HG03108 (cell line): ENCODE data around the gene NRP1.

Experiments
- ATAC-seq: cut with Tn5 transposase; IDR thresholded peaks from one replicate; pipeline ENCODE4 v1.9.1; 2021; ENCODE audit warnings: moderate library complexity; ENCODE audit not compliant: unreplicated experiment

The NRP1 gene

DNA sequence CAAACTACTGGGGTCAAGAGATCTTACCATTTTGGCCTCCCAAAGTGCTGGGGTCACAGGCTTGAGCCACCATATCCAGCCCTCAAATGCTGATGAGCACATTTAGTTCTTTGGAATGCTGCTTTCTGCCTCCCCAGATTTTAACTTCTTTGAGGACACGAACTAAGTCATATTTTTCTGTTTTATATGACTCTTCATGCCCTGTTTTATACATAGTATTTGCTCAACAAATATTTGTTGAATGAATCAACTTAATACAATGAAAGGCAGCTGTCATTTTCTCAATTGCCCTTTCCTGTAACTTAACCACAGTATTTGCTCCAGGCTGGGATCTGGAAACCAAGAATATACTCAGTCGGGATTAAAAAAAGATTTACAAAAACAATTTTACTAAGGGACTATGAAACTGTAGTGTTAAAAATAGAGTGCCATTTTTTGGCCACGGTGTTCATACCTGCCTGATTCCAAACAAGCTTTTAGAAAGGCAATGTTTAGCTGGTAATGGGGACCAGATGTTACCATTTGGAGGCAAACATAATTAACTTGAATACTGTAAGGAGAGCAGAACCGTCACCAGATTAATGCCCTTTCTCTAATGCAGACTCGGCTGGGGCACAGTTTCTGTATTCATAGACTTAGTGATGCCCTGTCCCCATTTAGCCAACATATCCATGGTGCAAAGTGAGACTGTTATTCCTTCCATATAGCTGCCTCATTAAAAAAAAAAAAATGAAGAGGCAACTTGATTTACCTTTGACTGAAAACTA lies 117.6 kb downstream of the NRP1 start:
- no peak for ATAC-seq

DNA sequence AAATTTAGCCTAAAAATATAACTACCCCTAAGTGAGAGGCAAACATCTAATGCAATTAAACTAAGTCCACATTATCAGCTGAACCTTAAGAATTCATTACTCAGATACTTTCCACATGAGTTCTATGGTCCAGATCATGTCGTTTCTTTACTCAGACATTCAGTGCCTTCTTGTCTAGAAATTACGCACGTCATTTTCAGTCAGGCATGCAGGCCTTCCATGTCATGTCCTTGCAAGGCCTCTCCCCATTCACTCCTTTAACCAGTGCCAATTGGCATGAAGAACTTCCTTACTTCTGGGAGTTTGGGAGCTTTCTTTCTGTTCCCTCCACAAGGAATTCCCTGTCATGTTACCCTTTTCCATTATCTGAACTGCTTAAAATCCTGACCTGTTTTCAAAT lies 118.8 kb downstream of the NRP1 start:
- ATAC-seq, result no peak

DNA sequence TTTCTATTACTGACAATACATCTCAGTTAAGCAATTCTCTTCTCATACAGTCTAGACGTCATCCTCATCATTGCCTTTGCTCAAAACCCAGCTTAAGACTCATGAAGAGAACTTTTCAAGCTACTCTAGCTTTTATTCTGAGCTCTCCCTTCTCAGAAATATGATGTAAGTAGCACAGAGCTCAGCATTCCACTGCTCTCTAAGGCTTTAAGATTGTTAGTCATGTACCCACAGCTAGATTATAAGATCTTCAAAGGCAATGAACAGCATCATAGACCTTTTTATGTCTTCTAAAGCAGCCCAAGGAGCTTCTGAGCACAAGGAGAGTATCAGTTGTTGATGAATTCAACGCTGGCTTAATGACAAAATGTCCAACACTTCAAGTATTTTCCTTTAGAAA lies 119.3 kb downstream of the NRP1 start:
- ATAC-seq, result no peak

DNA sequence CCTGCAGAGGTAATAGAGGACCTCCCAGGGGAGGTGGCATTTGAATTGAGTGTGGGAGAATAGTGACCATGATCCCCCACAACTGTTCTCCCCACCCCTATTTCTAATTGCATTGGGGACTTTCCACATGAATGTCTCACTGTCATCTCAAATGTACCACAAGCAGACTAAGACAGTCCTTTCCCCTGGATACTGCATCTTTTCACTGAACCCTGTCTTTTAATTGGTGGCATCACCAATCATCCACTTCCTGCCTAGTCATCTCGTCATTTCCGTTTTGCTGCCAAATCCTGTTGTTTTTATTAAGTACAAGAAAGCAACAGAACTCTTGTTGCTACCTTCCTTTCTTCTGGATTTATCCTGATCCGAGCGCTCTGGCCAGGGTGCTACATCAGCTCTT lies 120.3 kb downstream of the NRP1 start:
- no peak for ATAC-seq

DNA sequence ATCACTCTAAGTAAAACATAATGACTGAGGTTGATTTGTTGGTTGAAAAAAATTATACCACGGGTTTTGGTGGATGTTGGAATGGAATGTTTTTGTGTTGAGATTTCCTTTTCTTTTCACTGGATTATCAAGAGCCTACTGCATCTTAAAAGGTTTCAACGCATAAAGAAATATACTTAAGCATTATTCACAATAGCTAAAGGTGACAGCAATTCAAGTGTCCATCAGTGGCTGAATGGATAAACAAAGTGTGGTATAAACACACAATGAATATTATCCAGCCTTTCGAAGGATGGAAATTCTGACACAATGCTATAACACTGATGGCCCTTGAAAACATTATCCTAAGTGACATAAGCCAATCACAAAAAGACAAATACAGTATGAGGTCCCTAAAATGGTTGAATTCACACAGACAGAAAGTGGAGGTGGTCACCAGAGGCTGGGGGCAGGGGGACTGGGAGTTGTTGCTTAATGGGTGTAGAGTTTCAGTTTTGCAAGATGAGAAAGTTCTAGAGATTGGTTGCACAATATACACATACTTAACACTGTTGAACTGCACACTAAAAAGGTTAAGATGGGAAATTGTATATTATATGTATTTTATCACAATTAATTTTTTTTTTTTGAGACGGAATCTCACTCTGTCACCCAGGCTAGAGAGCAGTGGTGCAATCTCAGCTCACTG lies 122.3 kb downstream of the NRP1 start:
- no peak for ATAC-seq

DNA sequence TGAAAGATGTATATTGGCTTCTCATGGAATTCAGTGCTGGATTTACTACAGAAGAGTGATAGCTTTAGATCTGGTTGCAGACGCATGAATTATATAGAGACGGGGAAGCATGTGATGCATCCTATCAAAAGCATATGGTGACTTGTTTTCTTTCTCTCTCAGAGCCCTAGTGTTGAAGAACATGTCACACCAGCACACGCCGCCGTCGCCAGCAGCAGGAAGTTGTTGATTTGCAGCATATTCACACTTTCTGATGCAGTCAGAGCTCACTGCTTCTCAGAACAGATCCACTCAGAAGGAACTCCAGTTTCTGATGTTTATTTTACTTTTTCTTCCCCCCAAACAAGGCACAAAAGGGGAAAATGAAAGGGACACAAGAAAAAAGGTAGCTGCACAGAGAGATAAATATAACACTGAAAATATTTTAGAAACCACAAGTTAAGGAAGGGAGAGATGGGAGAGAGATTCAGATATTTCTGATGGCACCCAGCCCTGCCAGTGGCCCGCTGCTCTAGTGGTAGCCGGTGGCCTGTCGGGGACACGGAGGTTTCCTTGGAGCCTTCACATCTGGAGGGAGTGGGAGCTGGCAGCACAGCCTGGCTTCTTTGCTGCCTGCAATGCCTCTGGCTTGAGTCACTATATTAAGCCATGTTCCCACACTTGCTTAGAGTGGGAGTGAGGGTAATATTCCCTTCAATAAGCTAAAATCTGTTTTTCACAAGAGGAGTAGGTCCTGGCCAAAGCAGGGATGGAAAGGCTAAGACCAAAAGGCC lies 123.2 kb downstream of the NRP1 start:
- ATAC-seq, result no peak

DNA sequence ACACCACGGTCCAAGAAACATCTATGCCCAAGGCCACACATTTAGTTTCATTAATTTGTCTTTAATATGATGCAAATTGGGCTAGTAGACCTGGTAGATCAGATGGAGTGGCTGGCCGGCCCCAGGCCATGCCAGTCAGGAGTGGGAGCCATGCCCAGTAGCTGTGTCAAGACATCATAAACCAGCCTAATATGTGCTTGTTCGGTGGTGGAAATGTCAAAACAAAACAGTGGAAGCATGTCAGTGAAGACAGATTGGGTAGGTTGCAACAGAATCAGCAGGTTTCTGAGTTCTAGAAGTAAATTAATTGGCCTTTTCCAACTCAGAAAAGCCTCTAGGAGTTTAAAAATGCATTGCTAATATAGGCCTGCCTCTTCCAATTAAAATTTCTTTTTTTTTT lies 124.7 kb downstream of the NRP1 start:
- no peak for ATAC-seq

DNA sequence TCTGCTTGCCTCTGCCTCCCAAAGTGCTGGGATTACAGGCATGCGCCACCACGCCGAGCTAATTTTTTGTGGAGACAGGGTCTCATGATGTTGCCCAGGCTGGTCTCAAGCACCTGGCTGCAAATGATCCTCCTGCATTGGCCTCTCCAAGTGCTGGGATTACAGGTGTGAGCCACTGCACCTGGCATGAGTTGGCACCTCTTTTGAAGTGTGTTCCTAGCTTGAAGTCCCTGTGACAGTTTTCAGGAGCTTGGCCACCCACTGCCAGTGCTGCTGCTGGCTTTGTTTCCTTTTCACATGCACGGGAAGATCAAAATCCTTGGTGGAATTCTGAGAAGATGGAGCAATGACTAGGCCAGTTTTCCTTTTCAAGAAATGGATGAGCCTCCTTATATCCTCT lies 126.3 kb downstream of the NRP1 start:
- no peak for ATAC-seq

DNA sequence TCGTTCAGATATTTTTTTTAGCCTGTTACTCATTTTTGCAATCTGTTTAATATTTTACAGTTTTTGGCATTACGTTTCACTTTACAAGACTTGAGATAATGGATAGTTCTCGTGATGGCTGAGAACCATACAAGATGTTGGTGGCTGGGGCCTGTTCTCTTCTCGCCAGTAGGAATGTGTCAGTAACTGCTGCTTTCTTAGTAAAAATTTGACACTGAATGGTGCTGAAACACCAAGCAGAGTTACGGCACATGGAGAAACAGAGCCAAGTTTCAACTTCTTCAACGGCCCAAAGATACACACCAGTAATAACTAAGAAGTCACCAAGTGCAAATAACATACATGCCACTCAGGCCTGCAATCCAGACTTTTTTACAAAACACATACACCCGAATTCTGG lies 130.4 kb downstream of the NRP1 start:
- no peak for ATAC-seq

DNA sequence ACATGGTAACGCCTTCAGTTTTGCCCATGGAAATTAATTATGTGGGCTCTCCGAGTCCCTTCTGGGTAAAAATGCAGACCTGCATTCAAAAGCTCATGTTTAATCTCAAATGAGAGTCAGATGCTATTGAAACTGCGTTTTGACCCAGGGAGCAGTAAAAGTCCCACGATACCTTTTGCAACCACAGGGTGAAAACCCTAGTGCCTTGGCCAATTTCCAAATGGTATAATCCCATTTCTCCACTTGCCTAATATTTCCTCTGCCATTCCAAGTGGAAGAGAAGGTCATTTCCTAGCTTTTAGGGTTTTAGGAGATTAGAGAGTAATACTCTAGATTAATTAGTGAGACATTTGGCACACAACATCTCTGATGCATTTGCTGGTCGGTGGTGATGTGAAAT lies 132.5 kb downstream of the NRP1 start:
- no peak for ATAC-seq

DNA sequence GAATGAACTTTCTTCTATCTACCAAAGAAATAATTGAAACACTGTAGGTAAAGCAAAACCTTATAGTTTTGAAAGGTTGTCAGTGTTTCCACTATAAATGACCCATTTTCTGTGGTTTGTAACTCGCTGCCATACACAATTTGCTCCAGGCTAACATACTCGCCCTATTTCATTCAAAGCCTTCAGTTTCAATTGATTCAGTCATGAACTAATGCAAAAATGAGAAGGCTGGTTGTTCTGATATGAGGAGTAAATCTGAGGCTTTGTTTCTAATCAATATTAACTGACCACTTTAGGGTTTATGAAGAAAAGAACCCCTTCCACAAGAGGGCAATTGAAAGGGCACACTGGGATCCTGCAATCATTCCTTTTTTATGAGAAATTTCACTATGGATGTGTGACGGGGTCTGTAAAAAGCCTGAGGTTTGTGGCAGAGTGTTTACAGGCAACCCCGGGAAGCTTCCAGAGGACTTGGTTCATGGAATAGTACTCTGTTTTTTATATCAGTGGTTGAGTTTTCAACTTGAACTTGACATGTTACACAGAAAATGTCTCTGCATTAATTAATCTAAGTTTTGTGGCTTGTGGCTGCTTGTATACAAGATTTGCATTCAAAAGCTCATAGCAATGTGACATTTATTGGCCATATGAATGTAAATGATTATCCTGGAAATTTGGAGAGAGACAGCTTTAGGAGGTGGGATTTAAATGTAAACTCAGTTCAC lies 133.2 kb downstream of the NRP1 start:
- no peak for ATAC-seq

DNA sequence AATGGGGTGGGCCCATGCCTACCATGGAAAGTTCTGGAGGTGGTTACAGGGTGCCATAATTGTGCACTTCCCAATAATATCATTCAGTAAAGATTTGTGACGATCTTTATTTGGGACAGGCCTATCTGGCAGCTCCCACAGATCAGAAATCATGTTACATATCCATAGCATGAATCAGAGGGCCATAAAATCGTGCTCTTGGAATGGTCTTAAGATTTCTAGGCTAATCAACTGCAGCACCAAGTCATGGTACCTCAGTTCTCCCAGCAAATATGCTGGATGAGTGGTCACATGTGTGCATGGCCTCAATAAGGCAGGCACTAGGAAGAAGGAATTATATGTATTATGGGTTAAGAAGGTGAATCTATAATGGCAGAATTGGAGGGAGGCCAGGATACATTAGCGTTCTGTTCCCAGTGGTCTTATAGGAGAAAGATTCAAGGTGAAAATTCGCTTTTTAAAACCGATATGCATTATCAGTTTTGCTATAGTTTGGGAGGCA lies 134.7 kb downstream of the NRP1 start:
- ATAC-seq, result no peak

DNA sequence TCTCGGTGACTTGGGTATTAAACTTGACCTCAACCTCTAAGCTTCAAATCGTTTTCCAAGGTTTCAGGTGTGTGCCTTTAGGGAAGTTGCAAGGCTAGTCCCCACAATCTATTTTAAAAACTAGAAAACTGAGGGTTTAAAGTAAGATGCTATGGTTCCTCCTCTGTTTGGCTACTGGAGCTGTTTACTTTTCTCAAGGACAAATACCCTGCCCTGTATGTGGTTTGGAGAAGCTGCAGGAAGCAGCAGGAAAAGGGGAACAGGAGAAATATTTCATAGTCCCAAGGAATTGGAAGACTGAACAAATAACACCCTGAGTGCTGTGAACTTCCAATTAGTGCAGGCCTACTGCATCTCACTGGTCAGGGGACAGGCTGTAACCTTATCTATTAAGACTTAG lies 135.9 kb downstream of the NRP1 start:
- no peak for ATAC-seq

DNA sequence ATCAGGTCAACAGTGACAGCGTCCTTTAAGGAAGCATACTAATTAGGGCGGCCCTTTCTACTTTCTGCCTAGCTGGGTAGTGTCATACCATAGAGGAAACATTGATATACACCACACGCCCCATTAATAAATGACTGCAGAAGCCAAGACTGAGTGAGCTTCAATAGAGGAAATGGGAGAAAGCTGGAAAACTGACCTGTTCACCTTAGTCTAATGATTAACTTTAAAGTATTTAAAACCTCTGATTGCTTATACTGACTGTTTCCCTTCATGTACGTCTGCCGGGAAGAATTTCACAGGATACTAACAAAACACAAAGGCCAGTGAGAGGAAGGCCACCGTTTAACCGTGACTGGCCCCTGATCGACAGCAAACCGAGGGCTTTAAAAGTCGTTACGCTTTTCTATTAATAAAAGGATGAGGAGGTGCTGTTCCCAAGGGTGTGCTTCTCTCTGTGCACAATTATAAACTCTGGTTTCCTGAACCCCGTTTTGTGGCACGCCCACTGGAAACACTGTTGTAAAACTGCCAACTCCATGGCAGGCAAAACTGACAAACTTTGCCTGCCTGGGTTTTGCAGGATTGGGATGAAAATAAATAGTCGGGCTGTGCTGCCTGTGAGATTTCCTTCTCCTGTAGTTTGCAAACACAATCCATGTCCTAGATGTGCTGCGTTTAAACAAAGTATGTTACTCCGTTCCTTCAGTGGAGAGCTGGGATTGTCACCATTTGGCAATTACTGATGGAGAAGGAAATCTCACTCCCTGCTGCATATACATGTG lies 137.6 kb downstream of the NRP1 start:
- no peak for ATAC-seq

DNA sequence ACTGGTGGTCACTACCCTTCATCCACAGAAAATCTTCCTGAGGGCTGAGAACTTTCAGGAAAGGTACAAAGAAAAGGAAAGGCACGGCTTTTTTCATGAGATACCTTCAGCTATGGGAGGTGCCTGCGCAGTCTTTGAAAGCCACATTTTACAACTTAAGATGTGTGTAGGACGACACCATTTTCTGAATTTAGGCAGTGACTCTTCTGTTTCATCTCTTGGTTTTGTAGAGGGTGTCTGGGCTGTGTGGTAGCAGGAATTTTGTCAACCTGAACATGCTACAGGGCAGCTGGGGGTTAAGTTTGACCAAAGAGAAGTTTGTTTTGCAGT lies 138.1 kb downstream of the NRP1 start:
- no peak for ATAC-seq

DNA sequence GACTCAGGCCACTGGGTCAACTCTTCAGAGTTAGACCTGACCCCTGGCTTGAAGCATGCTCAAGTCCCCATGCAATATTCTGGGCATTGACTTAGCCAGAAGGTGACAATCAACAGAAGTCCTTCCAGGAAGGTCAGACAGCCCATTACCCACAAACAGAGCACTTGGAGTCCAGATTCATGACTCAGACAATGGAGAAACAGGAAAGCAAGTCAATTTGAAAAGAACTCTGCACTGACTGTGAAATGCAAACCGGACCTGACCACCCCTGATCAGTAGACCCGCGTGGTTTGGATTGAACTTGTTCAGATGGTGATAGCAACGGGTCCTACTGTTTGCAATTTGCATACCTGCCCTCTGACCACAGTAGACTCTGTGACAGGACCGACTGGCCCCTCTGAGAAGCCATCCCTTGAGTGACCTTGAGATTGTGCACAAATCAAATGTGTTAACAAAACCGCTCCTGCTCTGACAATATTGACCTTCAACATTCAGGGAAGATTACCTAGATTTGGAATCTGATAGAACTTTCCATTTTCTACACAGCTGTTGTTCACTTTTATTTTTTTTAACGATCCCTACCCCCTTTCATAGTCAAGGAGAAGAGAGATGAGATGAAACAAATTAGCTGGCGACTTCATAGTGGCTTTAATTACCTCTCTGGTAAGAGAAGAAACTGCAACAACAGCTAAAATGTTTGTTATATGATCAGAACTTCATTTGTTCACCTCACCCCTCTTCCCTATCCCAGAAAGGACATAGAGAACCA lies 138.7 kb downstream of the NRP1 start:
- ATAC-seq, result no peak

DNA sequence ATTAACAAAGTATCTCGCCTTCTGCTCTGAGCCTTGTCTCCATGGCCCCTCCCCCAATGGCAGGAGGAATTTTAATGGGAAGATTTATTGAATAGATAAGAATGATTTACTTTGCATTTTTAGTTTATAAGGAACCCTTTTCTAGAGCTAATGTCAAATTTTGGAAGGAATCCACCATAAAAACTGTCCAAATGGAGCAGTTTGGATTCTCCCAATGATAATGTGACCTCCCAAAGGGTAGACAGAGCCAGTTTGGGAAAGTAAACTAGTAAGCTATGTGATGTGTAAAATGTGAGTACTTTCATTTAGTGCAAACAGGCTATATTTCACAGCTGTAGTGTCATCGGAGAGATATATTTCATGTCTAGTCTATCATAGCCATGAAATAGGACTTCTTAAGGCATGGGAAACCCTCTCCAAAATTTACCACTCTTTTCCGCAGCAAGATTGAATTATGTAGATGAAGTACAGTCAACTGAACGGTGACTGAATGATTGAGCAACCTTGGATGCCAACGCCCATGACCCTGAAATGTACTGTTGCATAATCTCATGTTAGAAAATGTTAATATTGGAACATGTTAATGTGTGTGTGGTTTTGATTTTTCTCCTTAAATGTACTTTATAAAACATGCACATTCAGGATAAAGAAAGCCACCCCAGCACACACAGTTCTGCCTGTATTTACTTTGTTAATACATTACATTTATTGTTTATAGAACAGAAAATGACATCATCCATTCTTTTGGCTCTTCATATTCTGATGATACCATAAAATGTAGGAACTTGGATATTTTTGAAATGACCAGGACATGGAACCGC lies 140.6 kb downstream of the NRP1 start:
- ATAC-seq, result no peak

DNA sequence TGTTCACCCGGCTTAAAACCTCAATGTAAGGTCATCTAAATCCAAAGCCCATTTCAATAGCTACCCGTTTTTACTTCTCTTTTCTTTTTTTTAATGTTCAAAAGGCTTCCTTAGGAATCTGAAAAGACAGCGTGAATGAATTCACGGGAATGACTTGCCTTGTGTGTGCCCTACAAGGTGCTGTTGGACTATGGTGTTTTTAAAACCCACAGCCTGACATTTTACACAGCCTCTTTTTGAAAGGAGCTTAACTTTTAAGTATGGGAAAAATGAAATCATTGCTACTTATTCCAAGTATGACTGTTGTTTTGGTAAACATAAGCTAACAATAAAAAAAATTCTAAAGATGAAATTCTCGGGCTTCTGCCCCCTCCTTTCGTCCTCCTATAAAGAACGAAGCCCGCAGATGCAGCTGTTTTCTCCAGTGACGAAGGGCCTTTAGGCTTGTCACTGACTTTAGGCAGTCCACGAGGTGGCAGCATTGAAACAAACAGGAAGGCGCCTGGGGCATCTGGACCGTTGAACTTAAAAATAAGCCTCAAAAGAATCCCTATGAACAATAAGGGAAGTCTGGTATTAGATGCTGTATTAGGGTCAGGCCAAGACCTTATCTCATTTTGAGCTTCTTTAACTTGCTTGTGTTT lies 141.3 kb downstream of the NRP1 start:
- no peak for ATAC-seq
